Measurements from ENCODE around the gene ZNF543. TPM values are rescaled to one million over a fixed set of nuclear protein-coding genes. Genes with fewer than 3 reads are reported as not detected.

Gene ZNF543
- total and polyA plus RNA-seq, 3 donors from 2014 or later: 4.7 to 12.3 (median 11.3) TPM

DNA sequence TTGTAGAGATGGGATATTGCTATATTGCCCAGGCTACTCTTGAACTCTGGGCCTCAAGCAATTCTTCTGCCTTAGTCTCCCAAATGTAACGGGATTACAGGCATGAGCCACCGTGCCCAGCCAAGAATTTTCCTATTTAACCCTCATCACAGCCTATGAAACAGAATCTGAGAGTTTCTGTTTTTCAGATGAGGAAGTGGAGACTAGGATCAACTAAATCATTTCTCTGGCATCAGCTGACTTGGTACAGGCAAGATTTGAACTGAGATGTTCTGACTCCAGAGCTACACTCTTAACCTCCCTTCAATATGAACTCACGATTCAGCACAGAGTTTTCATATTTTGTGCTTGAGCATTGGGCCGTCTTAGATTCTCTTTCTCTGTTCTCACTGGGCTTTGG lies 31.9 kb upstream of the ZNF543 start:
- Histone ChIP-seq H3K4me1 (peaks cover 3% of the 10 kb centered on the region), H3K9me3 (no peaks in the 10 kb centered on the region), H3K36me3 (ENCODE audit: low read depth, missing control alignments) (peaks cover 7% of the 10 kb centered on the region), H3K27me3 (no peaks in the 10 kb centered on the region), H3K27ac (no peak overlapping the region), H3K4me3 (no peak overlapping the region)
- no peak for DNase-seq
- WGBS, 2 donors: 95 to 97% methylated on average over 4 of the region's 4 CpGs
- intact Hi-C loops (cut with DNase I; ENCODE audit: low total_unique reads): no loop called here
- TF ChIP-seq POLR2A (IDR thresholded peaks at IDR 0.05): no peak

DNA sequence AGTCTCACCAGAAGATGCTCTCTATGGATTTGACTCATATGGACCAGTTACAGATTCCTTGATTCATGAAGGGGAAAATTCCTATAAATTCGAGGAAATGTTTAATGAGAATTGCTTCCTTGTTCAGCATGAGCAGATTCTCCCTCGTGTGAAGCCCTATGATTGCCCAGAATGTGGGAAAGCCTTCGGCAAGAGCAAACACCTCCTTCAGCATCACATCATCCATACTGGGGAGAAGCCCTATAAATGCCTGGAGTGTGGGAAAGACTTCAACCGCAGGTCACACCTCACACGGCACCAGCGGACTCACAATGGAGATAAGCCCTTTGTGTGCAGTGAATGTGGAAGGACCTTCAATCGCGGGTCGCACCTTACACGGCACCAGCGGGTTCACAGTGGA lies 29.3 kb upstream of the ZNF543 start:
- Histone ChIP-seq H3K9me3 (no peaks in the 10 kb centered on the region), H3K4me3 (no peak overlapping the region), H3K27ac (no peak overlapping the region), H3K4me1 (no peaks in the 10 kb centered on the region), H3K27me3 (no peaks in the 10 kb centered on the region), H3K36me3 (ENCODE audit: low read depth, missing control alignments) (peaks cover 7% of the 10 kb centered on the region)
- 93 to 95% methylated on average over 8 to 11 of the region's 11 CpGs for WGBS, 2 donors
- intact Hi-C loops (cut with DNase I; ENCODE audit: low total_unique reads): no loop called here
- DNase-seq: no peak
- no peak for TF ChIP-seq POLR2A (IDR thresholded peaks at IDR 0.05)
- TF ChIP-seq, protein P1, sequence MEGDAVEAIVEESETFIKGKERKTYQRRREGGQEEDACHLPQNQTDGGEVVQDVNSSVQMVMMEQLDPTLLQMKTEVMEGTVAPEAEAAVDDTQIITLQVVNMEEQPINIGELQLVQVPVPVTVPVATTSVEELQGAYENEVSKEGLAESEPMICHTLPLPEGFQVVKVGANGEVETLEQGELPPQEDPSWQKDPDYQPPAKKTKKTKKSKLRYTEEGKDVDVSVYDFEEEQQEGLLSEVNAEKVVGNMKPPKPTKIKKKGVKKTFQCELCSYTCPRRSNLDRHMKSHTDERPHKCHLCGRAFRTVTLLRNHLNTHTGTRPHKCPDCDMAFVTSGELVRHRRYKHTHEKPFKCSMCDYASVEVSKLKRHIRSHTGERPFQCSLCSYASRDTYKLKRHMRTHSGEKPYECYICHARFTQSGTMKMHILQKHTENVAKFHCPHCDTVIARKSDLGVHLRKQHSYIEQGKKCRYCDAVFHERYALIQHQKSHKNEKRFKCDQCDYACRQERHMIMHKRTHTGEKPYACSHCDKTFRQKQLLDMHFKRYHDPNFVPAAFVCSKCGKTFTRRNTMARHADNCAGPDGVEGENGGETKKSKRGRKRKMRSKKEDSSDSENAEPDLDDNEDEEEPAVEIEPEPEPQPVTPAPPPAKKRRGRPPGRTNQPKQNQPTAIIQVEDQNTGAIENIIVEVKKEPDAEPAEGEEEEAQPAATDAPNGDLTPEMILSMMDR (IDR thresholded peaks at IDR 0.05): no peak

DNA sequence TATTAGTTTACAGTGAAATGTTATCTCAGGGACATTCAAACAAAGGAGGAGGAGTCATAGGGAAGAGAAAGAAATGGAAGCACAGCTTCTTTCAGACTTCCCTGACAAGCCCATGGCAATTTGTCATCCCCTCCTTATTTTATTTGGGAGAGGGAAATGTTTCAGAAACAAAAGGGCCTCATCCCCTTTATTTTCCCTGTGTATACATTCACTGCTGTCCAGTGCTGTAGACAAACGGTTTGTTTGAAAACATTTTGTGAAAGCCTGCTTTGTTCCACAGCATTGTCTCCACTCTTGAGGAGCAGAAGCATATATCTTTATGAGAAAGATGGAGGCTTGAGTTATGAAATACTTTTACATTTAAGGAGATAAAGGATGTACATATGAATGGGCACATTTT lies 27.7 kb upstream of the ZNF543 start:
- intact Hi-C loops (cut with DNase I; ENCODE audit: low total_unique reads): no loop called here
- TF ChIP-seq, protein P1 (IDR thresholded peaks at IDR 0.05): no peak
- no peak for TF ChIP-seq POLR2A (IDR thresholded peaks at IDR 0.05)
- 79 to 89% methylated on average over 1 of the region's 1 CpG for WGBS, 2 donors
- no peaks in the 10 kb centered on the region for H3K4me1 ChIP-seq
- H3K27me3 ChIP-seq: no peaks in the 10 kb centered on the region
- DNase-seq: no peak
- H3K36me3 ChIP-seq (ENCODE audit: low read depth, missing control alignments): peaks cover 7% of the 10 kb centered on the region
- no peaks in the 10 kb centered on the region for H3K9me3 ChIP-seq
- no peak overlapping the region for H3K27ac ChIP-seq
- H3K4me3 ChIP-seq: no peak overlapping the region

DNA sequence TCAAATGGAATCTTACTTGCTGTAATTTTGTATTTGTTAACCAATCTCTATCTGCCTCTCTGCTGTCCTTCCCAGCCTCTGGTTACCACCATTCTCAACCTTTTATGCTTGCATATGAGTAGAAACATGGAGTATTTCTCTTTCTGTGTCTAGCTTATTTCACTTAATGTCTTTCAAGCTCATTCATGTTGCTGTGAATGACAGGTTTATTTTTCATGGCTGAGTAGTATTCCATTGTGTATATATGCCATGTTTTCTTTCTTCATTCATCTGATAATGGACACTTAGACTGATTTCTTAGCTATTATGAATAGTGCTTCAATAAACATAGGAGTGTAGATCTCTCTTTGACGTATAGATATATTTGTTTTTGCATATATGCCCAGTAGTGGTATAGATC lies 26.6 kb upstream of the ZNF543 start:
- Histone ChIP-seq H3K27ac (no peak overlapping the region), H3K4me1 (no peaks in the 10 kb centered on the region), H3K36me3 (ENCODE audit: low read depth, missing control alignments) (peaks cover 7% of the 10 kb centered on the region), H3K9me3 (no peaks in the 10 kb centered on the region), H3K27me3 (no peaks in the 10 kb centered on the region), H3K4me3 (no peak overlapping the region)
- no peak for DNase-seq
- no peak for TF ChIP-seq POLR2A (IDR thresholded peaks at IDR 0.05)
- TF ChIP-seq, protein P1 (IDR thresholded peaks at IDR 0.05): no peak
- intact Hi-C loops (cut with DNase I; ENCODE audit: low total_unique reads): no loop called here
- 97 to 100% methylated on average over 1 of the region's 1 CpG for WGBS, 2 donors

DNA sequence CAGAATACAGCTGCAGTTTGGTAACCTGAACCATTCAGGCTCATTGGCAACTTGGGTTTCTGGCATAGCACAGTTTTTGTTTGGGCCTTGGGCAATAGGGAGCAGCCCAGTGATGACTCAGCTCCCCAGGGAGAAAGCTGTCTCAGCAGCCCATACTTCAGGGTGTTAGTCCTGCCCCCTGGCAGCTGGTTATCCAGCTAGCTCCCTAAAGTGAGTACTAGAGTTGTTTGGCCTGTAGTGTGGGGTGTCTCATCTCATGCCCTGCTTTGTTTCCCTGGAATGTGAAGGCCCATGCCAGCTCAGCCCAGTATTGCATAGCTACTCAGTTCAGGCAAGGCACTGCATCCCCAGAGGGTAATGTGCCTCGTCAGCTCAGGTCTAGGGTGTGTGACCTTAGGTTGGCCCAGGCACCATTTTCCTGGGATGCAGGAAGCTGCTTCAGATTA lies 18.2 kb upstream of the ZNF543 start:
- 100% methylated on average over 1 of the region's 1 CpG; no CpG with 5 or more reads in 1 of the 2 donors for WGBS, 2 donors
- no peak for DNase-seq
- TF ChIP-seq, protein P1 (IDR thresholded peaks at IDR 0.05): no peak
- no peak for TF ChIP-seq POLR2A (IDR thresholded peaks at IDR 0.05)
- intact Hi-C loops (cut with DNase I; ENCODE audit: low total_unique reads): no loop called here
- Histone ChIP-seq H3K27me3 (no peaks in the 10 kb centered on the region), H3K4me1 (no peaks in the 10 kb centered on the region), H3K4me3 (no peak overlapping the region), H3K27ac (no peak overlapping the region), H3K36me3 (ENCODE audit: low read depth, missing control alignments) (no peaks in the 10 kb centered on the region), H3K9me3 (no peaks in the 10 kb centered on the region)
